ENCODE measurements around the gene KIF22.

The KIF22 gene

DNA sequence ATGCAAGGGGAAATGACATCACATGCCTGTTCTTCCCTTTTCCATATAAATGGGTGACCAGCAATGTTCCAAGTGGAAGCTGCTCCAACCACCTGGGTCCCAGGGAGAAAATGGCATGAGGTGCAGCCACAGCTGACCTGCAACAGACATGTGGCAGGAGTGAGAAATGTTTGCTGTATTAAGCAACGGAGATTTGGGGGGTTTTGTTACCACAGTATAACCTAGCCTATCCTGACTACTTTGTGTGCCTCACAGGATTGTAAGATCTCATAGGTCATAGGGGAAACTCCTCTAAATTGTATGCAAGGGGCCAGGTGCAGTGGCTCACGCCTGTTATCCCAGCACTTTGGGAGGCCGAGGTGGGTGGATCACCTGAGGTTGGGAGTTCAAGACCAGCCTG is 60.4 kb downstream of the KIF22 start:
- TF ChIP-seq GATA3 (IDR thresholded peaks at IDR 0.05; ENCODE audit: low read depth, low read length) (no peak), GATA2 (IDR thresholded peaks at IDR 0.05; ENCODE audit: low read depth, low read length) (no peak)

DNA sequence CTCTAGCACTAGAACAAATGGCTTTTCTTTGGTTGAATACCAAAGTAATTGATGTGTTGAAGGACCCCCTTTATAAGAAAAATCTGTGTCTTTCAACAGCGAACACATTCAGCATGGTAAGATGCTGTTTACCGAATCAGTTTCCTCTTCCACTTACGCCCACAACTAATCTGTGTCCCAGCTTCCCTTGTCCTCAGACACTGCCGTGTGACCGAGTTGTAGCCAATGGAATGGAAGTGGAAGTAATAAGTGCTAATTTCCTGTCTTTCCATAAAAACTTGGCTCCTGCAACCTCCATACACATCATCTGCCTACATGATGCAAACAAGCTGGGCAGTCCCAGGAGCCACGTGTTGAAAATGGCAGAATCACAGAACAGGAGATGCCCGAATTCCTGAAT is 62.1 kb downstream of the KIF22 start:
- no peak for TF ChIP-seq GATA3 (IDR thresholded peaks at IDR 0.05; ENCODE audit: low read depth, low read length)
- TF ChIP-seq GATA2 (IDR thresholded peaks at IDR 0.05; ENCODE audit: low read depth, low read length), result no peak

DNA sequence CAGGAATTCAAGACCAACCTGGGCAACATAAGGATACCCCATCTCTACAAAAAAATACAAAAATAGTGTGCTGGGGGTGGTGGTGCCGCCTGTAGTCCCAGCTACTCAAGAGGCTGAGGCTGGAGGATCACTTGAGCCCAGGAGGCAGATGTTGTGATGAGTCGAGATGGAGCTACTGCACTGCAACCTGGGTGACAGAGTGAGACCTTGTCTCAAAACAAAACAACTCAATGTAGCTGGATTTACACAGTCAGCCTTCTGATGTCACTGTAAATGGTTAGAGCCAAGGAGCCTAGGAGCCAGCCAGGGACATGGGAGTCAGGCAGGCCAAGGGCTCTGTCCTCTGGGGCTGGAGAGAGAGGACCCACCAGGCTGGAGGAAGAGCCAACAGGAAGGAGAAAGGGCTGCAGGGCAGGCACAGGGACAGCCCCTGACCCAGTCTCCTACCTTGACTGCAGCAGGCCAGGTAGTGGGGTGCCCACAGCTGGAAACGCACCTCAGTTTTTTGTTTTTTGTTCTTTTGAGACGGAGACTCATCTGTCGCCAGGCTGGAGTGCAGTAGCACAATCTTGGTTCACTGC is 64.1 kb downstream of the KIF22 start:
- TF ChIP-seq GATA2 (IDR thresholded peaks at IDR 0.05; ENCODE audit: low read depth, low read length), result no peak
- TF ChIP-seq GATA3 (IDR thresholded peaks at IDR 0.05; ENCODE audit: low read depth, low read length), result no peak

Data from SH-SY5Y (cell line).